ENCODE data around the gene MSI1.

The MSI1 gene

GRCh38 chr12:120292661-120293531 lies 76.1 kb downstream of the MSI1 start, which contains the start of gene RNU4-1:
RNU4-1 (minus strand) TSS chr12:120293237.
- Histone ChIP-seq H3K27ac (ENCODE audit: low read depth, low read length) (peak within 1 kb of the TSS; percentile 88), H4K20me1 (ENCODE audit: low read depth, low read length) (no peaks in the 10 kb centered on the region), H3K4me2 (ENCODE audit: low read depth, low read length, poor library complexity, severe bottlenecking) (peak within 1 kb of the TSS; percentile 73), H3K9me3 (ENCODE audit: insufficient read depth, low read length) (no peaks in the 10 kb centered on the region), H3K4me3 (ENCODE audit: insufficient read depth, low read length, poor library complexity, severe bottlenecking) (peak within 1 kb of the TSS; percentile 54), H3K36me3 (ENCODE audit: low read length) (no peaks in the 10 kb centered on the region), H3K27me3 (ENCODE audit: low read length) (no peaks in the 10 kb centered on the region), H2AFZ (ENCODE audit: low read depth, low read length, severe bottlenecking) (peak within 1 kb of the TSS; percentile 58), H3K79me2 (ENCODE audit: insufficient read depth, low read length) (no peaks in the 10 kb centered on the region), H3K9me2 (replicated peaks; ENCODE audit: insufficient read depth, low read length) (no peaks in the 10 kb centered on the region), H3F3A (ENCODE audit: insufficient read depth) (peaks cover 39% of the 10 kb centered on the region), H3K9ac (ENCODE audit: low read length) (peak within 1 kb of the TSS; percentile 66)
- TF ChIP-seq CTCF (IDR thresholded peaks at IDR 0.05; ENCODE audit: insufficient read depth, low read length, poor library complexity, severe bottlenecking) (no peak), EZH2phosphoT487 (conservative IDR thresholded peaks at IDR 0.05; ENCODE audit: low read length) (no peak)

DNA sequence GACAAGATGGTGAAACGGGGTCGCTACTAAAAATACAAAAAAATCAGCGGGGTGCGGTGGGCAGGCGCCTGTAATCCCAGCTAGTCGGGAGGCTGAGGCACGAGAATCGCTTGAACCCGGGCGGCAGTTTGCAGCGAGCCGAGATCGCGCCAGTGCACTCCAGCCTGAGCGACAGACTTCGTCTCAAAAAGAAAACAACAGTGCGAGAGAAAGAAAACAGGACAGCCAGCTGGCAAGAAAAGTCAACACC lies 76.6 kb downstream of the MSI1 start:
- no peaks in the 10 kb centered on the region for H3K27me3 ChIP-seq (ENCODE audit: low read length)
- H3K4me2 ChIP-seq (ENCODE audit: low read depth, low read length, poor library complexity, severe bottlenecking) = peak overlapping the region; percentile 73
- H3K9me2 ChIP-seq (replicated peaks; ENCODE audit: insufficient read depth, low read length) = no peaks in the 10 kb centered on the region
- peak overlapping the region; percentile 66 for H3K9ac ChIP-seq (ENCODE audit: low read length)
- no peaks in the 10 kb centered on the region for H4K20me1 ChIP-seq (ENCODE audit: low read depth, low read length)
- H3K9me3 ChIP-seq (ENCODE audit: insufficient read depth, low read length) = no peaks in the 10 kb centered on the region
- peak overlapping the region; percentile 9 for H2AFZ ChIP-seq (ENCODE audit: low read depth, low read length, severe bottlenecking)
- TF ChIP-seq EZH2phosphoT487 (conservative IDR thresholded peaks at IDR 0.05; ENCODE audit: low read length) (no peak), CTCF (IDR thresholded peaks at IDR 0.05; ENCODE audit: insufficient read depth, low read length, poor library complexity, severe bottlenecking) (no peak)
- no peaks in the 10 kb centered on the region for H3K36me3 ChIP-seq (ENCODE audit: low read length)
- H3K79me2 ChIP-seq (ENCODE audit: insufficient read depth, low read length) = no peaks in the 10 kb centered on the region
- H3K4me3 ChIP-seq (ENCODE audit: insufficient read depth, low read length, poor library complexity, severe bottlenecking) = peak overlapping the region; percentile 54
- H3K27ac ChIP-seq (ENCODE audit: low read depth, low read length) = peak overlapping the region; percentile 88
- peaks cover 39% of the 10 kb centered on the region for H3F3A ChIP-seq (ENCODE audit: insufficient read depth)

Measured in SU-DHL-6 (cell line).